D341Med (cell line): ENCODE results near the gene PTGES3.

Experiments used
- DNase-seq: peaks from one replicate; pipeline ENCODE4 v3.0.0; 2012; ENCODE audit warnings: low spot score

The PTGES3 gene

DNA sequence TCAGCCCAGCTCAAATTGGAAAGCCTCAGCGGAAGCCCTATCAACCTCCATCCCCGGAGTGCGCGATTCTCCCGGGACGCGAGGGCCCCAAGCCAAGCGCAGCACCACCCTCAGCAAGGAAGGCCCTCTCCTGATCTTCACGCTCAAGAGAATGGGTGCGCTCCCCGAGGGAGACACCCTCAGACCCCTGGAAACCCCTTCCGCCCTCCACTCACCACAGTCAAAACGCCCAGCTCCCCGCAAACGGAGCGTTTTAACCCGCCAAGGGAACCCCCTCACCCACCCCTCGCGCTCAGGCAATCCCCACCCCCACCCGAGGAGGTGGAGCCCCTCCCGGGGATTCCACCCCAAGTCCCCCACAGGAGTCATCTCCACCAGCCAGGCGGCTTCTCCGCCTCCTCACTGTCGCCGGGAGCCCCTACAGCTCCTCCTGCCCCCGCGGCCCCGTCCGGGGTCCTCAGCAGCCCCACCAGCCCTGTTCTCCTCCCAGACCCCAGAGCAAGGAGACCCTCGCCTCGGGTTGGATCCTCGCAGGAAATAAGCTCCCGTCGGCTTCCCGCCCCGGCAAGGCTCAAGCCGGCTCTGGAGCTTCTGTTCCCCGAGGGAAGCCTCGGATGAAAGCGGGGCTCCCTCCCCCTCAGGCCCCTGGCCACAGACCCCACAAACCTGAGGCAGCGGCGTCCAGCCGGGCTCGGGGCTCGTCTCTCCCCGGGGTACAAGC lies 58.5 kb downstream of the PTGES3 start:
- DNase-seq = peak; percentile 57

DNA sequence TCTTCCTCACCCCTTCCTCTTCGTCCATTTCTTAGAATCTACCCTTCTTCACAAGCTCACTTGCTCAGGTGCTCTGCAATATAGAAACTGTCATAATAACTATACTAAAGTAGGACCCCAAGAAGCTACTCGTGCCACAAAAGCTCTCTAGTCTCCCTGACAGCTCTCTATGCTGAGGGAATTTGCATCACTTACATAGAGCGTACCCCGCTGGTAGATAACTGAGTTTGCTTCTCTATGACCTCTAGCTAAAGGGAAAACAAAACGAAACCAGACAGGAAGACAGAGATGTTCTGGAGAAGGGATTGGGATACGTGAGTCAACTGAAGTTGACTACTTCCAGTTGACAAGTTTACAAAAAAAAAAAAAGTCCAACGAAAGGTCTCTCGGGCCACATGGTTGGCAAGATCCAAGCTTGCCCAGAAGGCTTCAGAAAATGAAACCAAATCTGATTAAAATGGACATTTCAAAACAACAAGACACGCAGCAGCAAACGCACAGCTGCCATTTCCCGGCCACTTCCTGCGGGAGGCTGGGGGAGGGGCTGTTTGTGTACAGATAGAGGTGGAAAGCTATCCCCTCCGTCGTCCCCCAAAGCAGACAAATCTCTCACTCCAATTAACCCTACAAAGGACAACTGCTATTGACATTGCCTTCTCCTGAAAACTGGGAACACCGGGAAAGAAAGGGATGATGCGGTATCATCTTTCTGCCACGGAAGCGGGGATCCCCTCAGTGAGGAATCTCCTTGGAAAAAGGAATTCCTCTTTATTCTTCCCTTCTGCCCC lies 59.2 kb downstream of the PTGES3 start:
- peak; percentile 61 for DNase-seq

DNA sequence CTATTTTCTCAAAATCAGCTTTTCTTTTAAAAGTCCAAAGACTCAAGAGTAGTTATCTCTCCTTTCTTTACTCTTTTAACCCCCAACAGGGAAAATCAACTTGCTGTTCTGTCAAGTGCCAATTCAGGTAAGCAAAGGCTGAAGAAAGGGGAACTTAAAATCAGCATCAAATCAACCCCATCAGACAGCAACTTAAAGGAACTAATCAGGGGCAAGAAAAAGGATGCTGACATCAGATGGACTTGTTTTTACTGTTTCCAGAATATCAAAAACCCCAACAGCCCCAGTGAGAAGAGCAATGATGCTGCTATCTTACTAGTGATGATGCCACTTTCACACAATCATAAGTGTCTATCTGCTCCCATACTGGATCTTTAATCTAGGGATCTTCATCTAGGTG lies 61.4 kb downstream of the PTGES3 start:
- no peak for DNase-seq

DNA sequence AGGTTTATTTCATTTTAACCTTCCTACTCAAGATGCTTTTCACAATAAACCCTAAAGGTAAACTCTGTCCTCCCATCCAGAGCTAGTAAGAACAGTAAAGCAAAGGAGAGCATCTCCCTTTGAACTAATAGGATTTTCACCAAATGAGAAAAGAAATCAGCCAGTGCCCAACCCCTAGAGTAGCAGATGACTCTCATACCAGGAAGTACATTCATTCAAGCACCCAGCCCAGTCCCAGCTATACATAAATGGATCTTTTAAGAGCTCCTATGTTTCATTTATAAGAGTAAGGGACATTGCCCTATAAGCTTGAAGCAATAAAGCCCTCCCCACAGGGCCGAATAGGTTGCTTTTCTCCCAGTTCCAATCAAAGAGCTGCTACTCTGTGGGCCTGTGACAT lies 65.5 kb downstream of the PTGES3 start:
- no peak for DNase-seq

DNA sequence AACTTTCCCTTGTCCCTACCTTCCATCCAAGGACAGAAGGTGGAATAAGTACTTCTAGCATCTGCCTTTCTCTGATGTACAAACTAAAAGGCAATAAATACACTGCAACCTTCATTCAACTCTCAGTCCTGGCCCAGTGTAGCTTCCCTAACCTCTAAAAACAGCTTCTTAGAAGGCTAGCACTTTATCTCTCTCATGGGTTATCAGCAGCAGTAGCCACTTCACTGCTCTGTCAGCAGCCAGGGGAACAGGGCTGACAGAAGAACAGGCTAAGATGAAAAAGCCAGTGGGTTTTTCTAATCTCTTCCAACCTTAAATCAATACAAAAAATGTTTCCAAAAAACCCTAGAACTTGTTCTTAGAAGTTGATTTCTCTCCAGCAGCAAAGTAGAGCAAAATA lies 71.2 kb downstream of the PTGES3 start:
- no peak for DNase-seq

DNA sequence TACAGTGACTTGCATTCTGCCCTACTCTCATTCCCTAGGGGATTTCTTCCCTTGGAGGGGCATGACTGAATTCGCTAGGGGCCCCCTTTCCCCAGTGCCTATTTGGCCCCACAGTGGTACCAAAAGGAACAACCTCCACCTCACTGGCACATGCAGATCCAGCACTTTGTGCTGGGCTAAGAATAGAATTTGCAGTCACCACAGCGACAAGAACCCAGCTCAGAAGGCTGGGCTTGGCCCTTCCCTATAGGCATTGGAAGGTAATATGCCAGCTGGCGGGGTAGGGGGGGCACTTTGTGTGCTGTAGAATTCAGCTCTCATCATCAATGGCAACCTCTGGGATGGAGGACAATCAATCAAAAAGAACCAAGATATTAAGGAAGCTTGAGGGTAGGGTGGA lies 71.8 kb downstream of the PTGES3 start:
- DNase-seq = no peak

DNA sequence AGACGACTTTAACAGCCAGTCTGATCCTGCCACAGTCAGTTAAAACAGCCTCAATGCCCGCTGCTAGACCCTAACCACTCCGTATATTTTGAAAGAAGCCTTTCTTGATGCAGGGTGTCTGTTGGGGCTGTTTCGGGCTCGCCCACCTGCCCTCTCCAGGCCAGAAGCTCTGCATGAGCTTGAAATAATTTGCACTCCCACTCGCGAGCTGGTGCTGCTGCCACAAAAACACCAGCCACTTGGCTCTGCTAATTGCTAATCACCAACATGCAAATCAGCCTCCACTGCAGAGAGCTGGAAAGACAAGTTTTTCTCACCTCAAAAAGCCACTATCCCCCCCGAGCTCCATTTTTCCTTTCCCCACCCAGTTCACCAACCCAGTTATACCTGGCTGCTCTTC lies 73.5 kb downstream of the PTGES3 start:
- DNase-seq = no peak
